ENCODE results near the gene LY6G6F. TPM values are rescaled to one million over a fixed set of nuclear protein-coding genes. Genes with fewer than 3 reads are reported as not detected.

The LY6G6F gene
- total and polyA plus RNA-seq, 2 of the 13 experiments (the other 11 are each of a cell fraction or from before 2014, with no cell fraction given): not detected

- TF ChIP-seq ZBTB4 (CRISPR knock-in tag; IDR thresholded peaks at IDR 0.05; ENCODE audit: borderline replicate concordance) (no peak), ZNF18 (CRISPR knock-in tag; IDR thresholded peaks at IDR 0.05; ENCODE audit: insufficient replicate concordance) (no peak), E2F5 (CRISPR knock-in tag; conservative IDR thresholded peaks at IDR 0.05) (no peak), PTBP1 (IDR thresholded peaks at IDR 0.05; ENCODE audit: low read depth, low read length, poor library complexity, severe bottlenecking) (no peak), ZNF615 (CRISPR knock-in tag; IDR thresholded peaks at IDR 0.05; ENCODE audit: borderline replicate concordance) (peak; percentile 47; the same call in 1 of the 2 replicates), KAT7 (CRISPR knock-in tag; IDR thresholded peaks at IDR 0.05; ENCODE audit: borderline replicate concordance) (no peak), ZNF431 (CRISPR knock-in tag; IDR thresholded peaks at IDR 0.05; ENCODE audit: borderline replicate concordance, low read depth) (no peak), JDP2 (CRISPR knock-in tag; IDR thresholded peaks at IDR 0.05; ENCODE audit: borderline replicate concordance) (no peak), HMG20B (CRISPR knock-in tag; conservative IDR thresholded peaks at IDR 0.05) (no peak; the same call in 1 of the 2 replicates), GATAD2A (CRISPR knock-in tag; IDR thresholded peaks at IDR 0.05) (no peak; the same call in 1 of the 2 replicates), ZNF597 (CRISPR knock-in tag; IDR thresholded peaks at IDR 0.05) (no peak), ZNF143 (CRISPR knock-in tag; IDR thresholded peaks at IDR 0.05) (no peak), NCOR1 (IDR thresholded peaks at IDR 0.05; ENCODE audit: borderline replicate concordance, low read length) (peak; percentile 4; the same call in 1 of the 2 replicates), ZNF160 (CRISPR knock-in tag; IDR thresholded peaks at IDR 0.05) (no peak), HOXA7 (CRISPR knock-in tag; IDR thresholded peaks at IDR 0.05) (no peak), SUZ12 (IDR thresholded peaks at IDR 0.05; ENCODE audit: low read depth, low read length) (no peak), ESRRA (CRISPR knock-in tag; IDR thresholded peaks at IDR 0.05; ENCODE audit: low read depth) (no peak; the same call in 1 of the 2 replicates), ATF6 (CRISPR knock-in tag; conservative IDR thresholded peaks at IDR 0.05) (no peak; the same call in 1 of the 2 replicates), GATAD1 (CRISPR knock-in tag; IDR thresholded peaks at IDR 0.05) (no peak), ZNF629 (CRISPR knock-in tag; conservative IDR thresholded peaks at IDR 0.05) (no peak), SALL1 (CRISPR knock-in tag; IDR thresholded peaks at IDR 0.05) (no peak), NR3C1 (CRISPR knock-in tag; IDR thresholded peaks at IDR 0.05) (no peak)
Measured at GRCh38 chr6:31736768-31737314, 30.2 kb downstream of the LY6G6F start (continued).
